IPS-18c (cell line): ENCODE measurements around the gene FXYD5.
A peak's percentile ranks its signal among the peaks of the same experiment; 100 is the strongest.
"Not testable (repeated sequence)": the region's sequence is repeated elsewhere in the genome, so short reads cannot be mapped to it uniquely, and the experiment has no call there.

Experiments used
- H3K4me3 ChIP-seq: 2 replicates; pipeline ENCODE4 v1.7.0; 2013; ENCODE audit warnings: low read depth, mild to moderate bottlenecking, low read length, moderate library complexity; ENCODE audit not compliant: insufficient read depth
- H3K9me3 ChIP-seq: one replicate; pipeline ENCODE4 v1.6.1; 2013; ENCODE audit warnings: mild to moderate bottlenecking, low read length, moderate library complexity; ENCODE audit not compliant: control insufficient read depth, insufficient read depth

FXYD5 gene

DNA sequence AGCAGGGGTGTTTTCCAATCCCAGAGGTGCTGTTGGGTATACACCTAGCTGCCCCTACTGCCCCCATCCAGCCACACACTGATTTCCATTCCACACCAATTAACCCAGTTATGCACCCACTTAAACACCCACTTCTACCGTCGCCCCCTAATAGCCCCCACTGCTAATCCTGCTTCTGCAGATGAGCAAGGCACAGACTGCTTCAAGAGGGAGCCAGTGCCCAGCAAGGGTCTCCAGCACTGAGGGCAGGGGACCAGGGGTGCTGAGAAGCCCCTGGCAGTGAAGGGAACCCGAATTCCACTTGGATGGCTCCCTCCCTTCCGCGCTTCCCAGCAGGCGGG, 10.3 kb upstream of the FXYD5 start:
- Histone ChIP-seq H3K9me3 (no peaks in the 10 kb centered on the region), H3K4me3 (0 out of 2 replicates have a peak overlapping the region, but pooled peaks have one; percentile 17)

DNA sequence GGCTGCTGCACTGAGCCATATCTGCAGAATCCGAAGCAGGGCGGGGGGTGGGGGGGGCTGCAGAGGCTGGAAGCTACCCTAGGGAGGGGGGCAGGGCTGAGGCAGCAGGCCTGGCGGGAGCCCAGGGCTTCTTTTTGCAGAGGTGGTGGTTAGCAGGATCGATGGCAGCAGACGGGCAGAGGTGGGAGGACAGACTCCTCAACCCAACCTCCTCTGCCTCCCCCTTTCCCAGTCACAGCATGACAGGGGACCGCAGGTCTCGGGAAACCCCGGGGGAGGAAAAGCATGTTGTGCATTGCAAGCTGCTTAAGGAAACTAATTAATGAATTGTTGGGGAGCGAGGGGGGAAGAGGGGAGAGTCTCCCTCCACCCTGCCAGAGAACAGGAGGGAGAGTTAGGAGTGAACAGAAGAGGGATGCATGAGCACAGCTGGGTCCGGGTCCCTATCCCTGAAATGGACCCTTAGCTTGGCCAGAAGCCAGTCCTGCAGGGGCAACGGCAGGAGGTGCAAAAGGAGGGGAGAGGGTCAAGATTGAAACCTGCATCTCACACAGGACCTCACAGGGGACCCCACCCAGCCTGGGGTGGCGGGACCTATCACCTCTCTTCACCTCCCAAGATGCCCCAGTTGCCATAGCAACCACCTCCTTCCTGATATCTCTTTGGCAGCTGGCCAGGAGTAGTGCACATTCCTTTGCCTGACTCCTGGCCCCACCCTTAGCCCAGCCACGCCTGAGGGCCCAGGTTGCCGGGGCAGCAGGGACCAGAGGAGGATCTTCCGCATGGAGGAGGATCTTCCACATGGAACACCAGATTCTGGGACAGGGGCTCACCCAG, 9.7 kb upstream of the FXYD5 start:
- no peaks in the 10 kb centered on the region for H3K9me3 ChIP-seq
- no peak overlapping the region for H3K4me3 ChIP-seq

DNA sequence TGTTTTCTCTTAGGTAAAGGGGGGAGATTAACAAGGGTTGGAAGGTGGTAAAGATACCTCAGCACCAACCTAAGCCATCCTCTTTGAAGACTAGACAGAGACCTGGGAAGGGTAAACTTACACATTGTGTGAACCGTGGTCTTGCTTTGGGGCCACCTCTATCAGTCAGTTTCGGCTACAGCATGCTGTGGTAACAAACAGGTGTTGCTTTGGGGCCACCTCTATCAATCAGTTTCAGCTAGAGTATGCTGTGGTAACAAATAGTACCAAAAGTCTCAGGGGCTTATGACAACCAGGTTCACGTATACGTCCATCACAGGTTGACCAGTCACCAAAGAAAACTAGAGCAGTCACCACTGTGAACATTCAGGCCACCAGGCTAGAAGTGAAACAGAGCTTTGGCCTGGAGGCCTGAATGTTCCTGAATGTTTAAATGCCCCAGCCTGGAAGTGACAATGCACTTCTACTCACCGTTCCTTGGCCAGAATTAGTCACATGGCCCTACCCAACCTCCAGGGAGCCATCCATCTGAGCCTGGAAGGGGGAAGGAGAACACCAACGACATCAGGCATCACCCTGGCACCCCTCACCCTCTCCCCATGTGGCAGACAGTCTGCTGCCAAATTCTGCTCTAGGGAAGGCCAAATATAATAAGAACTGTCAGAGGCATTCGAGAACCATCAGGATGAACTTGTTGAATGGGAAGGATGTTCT, 7.6 kb upstream of the FXYD5 start:
- no peak overlapping the region for H3K4me3 ChIP-seq
- no peaks in the 10 kb centered on the region for H3K9me3 ChIP-seq

DNA sequence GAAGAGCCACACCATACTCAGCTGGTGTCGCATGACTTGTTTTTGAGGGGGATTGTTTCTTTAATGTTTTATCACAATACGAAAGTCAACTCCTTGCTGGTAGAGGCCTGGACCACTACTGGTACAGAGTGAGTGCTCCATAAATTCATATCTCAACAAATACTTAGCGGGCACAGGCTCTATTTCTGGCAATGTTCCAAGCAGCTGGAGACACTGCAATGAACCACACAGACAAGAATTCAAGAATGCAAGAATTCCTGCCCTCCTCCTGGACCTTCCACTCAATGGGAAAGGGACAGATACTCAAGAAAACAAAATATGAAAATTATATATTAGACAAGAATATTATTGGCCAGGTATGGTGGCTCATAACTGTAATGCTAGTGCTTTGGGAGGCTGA, 5.1 kb upstream of the FXYD5 start:
- Histone ChIP-seq H3K4me3 (no peak overlapping the region), H3K9me3 (no peaks in the 10 kb centered on the region)

DNA sequence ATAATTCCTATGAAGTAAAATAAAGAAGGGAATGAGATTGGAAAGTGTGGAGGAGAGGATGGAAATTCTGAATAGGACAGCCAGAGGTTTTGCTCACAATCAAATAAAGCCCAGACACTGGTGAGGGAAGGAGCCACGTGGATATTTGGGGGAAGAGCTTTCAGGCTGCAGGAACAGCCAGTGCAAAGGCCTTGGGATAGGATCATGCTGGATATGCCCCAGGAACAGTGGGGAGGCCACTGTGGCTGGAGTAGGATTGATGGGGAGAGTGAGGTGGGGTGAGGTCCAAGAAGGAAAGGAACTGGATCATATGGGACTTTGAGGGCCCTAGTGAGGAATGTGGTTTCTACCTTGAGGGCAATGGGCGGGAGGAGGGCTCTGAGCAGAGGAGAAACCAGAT, 4.1 kb upstream of the FXYD5 start:
- H3K9me3 ChIP-seq, result no peaks in the 10 kb centered on the region

DNA sequence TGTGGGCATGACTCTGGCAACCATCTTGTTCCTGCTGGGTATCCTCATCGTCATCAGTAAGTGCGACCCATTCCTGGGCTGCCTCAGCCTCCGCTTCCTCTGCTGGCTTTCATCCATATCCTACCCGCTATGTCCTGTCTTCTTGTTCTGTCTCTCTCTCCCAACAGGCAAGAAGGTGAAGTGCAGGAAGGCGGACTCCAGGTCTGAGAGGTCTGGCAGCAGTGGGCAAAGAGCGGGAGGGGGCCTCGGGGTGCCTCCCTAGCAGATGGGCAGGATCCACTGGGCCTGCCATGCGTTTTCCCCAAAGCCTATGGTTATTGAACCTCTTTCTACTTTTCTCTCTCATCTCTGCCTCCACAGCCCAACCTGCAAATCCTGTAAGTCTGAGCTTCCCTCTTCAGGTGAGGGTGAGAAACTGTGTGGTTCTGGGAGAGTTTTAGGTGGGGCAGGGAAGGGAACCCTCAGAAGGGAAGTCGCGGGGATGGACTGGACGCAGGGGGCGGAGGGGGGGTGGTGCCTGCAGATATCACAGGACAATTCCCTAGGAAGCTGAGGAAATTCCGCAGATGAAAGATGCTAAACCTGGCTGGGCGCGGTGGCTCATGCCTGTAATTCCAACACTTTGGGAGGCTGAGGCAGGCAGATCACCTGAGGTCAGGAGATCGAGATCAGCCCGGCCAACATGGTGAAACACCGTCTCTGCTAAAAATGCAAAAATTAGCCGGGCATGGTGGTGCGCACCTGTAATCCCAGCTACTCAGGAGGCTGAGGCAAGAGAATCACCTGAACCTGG, 3.1 kb upstream of the FXYD5 start:
- Histone ChIP-seq H3K9me3 (no peaks in the 10 kb centered on the region), H3K4me3 (no peak overlapping the region)

More for the DNA sequence above, 4.1 kb upstream of the FXYD5 start:
- H3K4me3 ChIP-seq, result no peak overlapping the region

DNA sequence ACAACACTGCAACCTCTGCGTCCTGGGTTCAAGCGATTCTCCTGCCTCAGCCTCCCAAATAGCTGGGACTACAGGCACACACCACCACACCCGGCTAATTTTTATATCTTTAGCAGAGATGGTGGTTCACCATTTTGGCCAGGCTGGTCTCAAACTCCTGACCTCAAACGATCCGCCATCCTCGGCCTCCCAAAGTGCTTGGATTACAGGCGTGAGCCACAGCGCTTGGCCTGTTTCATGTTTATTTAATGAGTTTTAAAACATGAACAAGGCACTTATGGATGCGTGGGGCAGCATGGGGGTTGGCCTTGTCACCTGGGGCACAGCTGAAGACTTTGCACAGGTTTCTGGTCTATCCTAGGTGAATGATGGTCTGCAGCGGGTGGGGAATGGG, 1.4 kb upstream of the FXYD5 start:
- not testable (repeated sequence) for H3K9me3 ChIP-seq
- H3K4me3 ChIP-seq, result peak overlapping the region; percentile 87

DNA sequence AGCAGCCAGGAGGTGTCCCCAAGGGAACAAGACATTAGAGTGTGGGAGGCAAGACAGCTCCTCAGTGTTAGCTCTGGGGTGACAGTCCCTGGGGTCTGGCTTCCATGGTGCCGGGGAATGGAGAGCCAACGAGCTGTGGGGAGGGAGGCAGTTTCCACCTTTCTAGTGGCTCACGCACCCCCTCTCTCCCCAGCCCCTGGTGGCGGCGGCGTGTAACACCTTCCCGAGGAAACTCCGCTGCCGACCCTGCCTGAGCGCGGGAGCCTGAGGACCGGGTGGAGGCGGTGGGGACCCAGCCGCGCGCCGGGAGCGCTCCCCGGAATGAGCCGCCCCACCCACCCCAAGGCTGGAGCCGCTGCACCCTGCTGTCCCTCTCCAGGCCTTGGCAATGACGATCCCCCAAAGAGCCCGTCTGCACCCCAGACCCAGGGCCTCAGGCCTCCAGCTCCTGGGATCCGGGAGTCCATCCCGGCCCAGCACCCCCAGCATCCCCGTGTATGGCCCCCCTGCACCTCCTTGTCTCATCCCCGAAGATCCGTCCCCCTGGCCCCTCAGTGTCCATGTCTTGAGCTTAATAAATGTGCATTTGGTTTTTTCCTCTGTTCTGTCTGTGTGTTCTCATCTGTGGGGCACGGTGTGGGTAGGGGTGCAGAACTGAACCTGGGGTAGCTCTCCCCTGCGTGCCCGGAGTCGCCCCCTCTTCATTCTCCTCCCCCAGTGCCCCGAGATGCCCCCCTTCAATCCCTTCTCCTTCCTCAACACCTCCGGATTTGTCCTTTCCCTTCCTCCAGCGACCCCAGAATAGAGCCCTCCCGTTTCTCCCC, 622 bp upstream of the FXYD5 start:
- H3K9me3 ChIP-seq, result no peaks in the 10 kb centered on the region

DNA sequence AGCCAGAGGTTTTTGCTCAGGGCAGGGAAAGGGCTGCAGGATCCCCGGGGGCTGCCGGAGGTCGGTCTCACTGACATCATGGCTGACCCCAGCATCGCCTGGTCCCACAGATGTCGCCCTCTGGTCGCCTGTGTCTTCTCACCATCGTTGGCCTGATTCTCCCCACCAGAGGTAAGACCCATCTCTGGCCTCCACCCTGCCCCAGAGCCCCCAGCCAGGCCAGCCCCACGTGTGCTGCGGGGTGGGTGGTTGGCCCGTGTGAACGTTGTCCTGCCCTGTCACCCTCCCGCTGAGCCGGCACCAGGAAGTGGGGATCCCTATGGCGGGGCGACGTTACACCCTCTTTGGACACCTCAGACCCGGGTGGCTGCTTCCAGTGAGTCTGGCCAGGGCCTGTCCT, 906 bp downstream of the FXYD5 start:
- H3K9me3 ChIP-seq, result no peaks in the 10 kb centered on the region
- H3K4me3 ChIP-seq, result peak overlapping the region; percentile 87

More for the DNA sequence above, 622 bp upstream of the FXYD5 start:
- H3K4me3 ChIP-seq, result peak overlapping the region; percentile 87

DNA sequence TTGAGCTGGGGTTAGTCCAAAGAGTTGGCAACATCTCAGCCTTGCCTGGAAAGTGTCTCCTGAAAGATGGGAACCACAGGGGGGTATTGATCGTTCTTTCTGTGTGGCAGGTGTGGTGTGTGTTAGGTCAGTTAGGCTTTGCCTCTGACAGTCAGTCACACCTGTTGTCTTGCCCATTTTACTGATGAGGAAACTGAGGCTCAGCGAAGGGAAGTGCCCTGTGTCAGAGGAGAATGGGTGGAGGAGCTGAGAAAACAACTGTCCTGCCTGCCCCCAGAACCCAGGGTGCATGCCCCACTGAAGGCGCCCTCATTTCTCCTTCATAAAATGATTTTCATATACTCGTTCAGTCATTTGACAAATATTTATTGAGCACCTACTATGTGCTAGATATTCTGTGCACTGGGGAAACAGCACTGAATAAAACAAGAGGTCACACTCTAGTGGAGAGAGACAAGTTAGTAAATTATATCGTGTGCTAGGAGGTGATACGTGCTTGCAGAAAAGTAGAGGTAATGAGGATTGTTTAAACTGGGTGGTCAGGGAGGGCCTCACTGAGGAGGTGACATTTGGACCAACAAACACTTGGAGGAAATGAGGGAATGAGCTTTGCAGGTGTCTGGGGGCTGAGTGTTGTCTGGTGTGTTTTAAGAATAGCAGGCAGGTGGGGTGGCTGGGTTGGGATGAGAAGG, 1.6 kb downstream of the FXYD5 start:
- Histone ChIP-seq H3K9me3 (no peaks in the 10 kb centered on the region), H3K4me3 (peak overlapping the region; percentile 87; the same call in 1 of the 2 replicates)

DNA sequence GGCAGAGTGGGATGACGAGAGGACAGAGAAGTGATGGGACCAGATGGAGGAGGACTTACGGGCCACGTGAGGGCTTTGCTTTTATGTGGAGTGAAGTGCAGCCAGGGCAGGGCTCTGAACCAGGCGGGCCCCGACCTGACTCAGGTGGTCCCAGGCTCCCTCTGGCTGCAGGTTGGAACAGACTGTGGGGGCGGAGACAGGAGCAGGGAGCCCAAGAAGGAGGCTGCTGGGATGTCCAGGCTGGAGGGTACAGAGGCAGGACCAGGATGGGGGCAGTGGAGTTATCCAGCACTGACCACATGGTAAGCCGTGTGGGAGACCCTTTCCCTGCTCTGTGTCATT, 2.1 kb downstream of the FXYD5 start:
- Histone ChIP-seq H3K9me3 (no peaks in the 10 kb centered on the region), H3K4me3 (no peak overlapping the region)

DNA sequence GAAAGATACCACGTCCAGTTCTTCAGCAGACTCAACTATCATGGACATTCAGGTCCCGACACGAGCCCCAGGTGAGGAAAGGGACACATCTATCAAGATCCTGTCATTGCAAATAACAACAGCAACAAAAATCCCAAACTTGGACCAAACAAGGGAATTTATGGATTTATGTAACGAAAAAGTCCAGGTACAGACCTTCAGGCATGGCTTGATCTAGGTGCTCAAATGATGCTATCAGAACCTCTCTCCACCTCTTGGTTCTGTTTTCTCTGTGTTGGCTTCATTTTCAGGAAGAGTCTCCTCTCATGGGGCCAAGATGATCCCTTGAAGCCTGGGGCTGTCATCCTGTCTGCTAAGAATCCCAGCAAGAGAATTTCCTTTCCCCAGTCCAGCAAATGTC, 2.9 kb downstream of the FXYD5 start:
- Histone ChIP-seq H3K9me3 (no peaks in the 10 kb centered on the region), H3K4me3 (no peak overlapping the region)

DNA sequence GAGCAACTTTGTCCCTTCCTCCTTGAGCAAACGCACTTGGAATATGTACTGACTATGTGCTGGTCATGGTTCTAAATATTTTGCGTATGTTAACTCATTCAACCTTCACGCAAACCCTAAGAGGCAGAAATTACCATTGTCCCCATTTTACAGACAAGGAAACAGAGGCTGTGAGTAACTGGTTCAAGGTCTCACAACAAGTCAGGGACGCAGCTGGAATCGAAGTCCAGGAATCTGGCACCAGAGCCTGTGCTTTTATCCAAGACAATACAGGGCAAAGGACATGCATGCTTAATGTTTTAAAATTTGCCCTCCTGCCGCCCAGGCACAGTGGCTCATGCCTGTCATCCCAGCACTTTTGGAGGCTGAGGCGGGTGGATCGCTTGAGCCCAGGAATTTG, 5.1 kb downstream of the FXYD5 start:
- Histone ChIP-seq H3K4me3 (no peak overlapping the region), H3K9me3 (no peaks in the 10 kb centered on the region)

DNA sequence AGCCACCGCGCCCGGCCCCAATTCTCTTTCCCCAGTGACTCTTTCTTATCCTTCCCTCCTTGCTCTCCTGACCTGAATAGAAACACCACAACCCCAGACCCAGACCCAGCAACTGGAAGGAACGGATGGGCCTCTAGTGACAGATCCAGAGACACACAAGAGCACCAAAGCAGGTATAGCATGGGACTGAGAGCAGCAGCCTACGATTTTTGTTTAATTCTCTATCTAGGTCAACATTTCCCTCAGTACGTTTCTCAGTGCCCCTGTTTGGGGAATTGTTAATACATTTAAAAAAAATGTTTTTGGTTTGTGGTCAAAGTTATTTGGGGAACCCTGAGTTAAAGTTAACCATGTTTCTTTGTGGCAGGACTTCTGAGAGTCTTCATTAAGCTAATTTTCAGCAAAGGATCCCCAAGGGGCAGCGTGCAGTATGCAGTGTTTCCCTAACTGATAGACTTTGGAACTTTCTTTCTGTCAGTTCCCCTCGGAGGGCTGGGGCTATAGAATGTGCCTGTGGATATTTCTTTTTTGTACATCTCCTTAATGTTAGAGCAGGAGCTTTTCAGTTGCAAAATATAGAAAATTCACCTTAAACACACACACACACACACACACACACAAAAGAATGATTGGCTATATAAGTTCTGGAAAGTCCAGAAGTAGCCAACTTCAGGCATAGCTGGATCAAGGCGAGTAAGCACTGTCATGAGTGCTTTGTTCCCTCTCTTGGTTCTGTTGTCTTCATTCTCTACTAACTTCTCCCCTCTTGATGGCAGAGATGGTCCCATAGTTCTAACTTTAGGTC, 6.3 kb downstream of the FXYD5 start:
- Histone ChIP-seq H3K4me3 (no peak overlapping the region), H3K9me3 (no peaks in the 10 kb centered on the region)

DNA sequence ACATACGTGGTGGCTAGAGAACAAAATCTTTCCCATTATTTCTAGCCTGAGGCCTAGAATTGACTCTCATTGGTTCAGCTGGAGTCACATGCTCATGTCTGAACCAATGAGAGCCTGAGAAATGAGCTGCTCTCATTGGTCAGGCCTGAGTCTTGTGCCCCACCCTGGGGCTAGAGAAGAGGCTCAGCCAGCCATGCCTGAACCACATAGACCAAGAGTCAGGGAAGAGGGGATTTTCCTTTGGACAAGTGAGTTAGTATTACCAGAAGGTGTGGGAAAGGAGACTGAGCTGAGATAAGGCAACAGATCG, 6.9 kb downstream of the FXYD5 start:
- Histone ChIP-seq H3K4me3 (no peak overlapping the region), H3K9me3 (no peaks in the 10 kb centered on the region)
